ENCODE data around the gene CHRNA10. TPM values are rescaled to one million over a fixed set of nuclear protein-coding genes. Genes with fewer than 3 reads are reported as not detected.

Gene CHRNA10
- total RNA-seq, 1 experiment from 2014 or later = 2.1 TPM

DNA sequence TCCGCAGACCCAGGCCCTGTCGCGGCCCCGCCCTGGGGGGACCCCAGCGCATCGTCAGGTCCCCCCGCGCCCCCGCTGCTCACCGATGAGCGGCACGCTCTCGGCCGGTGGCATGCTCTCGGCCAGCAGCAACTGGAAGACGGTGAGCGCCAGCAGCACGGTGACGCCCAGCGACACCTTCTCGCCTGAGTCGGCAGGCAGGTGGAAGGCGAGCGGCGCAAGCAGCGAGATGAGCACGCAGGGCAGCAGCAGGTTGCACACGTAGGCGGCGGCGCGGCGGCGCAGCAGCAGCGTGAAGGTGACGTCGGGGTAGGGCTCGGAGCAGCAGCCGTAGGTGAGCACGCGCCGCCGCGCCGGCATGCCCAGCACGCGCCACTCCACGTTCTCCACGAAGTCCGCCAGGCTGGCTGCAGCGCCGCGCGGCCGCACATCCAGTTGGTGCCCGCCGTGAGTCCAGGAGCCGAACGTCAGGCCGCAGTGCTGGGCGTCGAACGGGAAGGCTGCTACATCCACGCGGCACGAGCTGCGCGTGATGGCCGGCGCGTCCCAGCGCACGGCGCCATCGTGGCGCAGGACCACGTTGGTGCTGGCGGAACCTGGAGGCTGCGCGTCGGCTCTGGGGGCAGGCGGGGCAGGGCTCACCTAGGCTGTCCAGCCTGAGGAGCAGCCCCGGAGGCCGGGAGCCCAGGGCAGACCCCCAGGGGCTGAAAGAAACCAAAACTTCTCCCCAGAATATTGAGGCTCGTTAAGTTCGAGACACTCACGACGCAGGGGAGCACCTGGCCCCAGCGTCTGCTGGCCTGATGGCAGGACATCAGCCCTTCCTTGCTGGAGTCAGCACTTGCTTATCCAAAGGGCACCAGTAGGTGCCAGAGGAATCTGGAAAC lies 3.8 kb downstream of the CHRNA10 start:
- Histone ChIP-seq H3K9me3 (ENCODE audit: low read depth, low read length, poor library complexity, severe bottlenecking) (no peaks in the 10 kb centered on the region), H3K27ac (ENCODE audit: low read depth, low read length, poor library complexity, severe bottlenecking) (no peak overlapping the region), H3K36me3 (ENCODE audit: insufficient read depth, low read length, poor library complexity, severe bottlenecking) (no peaks in the 10 kb centered on the region), H3K4me3 (ENCODE audit: low read depth, low read length, poor library complexity, severe bottlenecking) (no peak overlapping the region), H3K27me3 (replicated peaks; ENCODE audit: insufficient read depth, low read depth, low read length, poor library complexity) (no peaks in the 10 kb centered on the region), H3K4me1 (ENCODE audit: insufficient read depth, low read length, poor library complexity, severe bottlenecking) (no peaks in the 10 kb centered on the region)
- ChIA-PET CTCF (no interaction called here), POLR2A (ENCODE audit: low non-redundant PET) (no interaction called here)
- intact Hi-C loops (cut with micrococcal nuclease; ENCODE audit: unreplicated experiment) = no loop called here
- no peak for TF ChIP-seq EZH2 (IDR thresholded peaks at IDR 0.05; ENCODE audit: borderline replicate concordance, low read depth, low read length, poor library complexity, severe bottlenecking)
- TF ChIP-seq, protein P1, sequence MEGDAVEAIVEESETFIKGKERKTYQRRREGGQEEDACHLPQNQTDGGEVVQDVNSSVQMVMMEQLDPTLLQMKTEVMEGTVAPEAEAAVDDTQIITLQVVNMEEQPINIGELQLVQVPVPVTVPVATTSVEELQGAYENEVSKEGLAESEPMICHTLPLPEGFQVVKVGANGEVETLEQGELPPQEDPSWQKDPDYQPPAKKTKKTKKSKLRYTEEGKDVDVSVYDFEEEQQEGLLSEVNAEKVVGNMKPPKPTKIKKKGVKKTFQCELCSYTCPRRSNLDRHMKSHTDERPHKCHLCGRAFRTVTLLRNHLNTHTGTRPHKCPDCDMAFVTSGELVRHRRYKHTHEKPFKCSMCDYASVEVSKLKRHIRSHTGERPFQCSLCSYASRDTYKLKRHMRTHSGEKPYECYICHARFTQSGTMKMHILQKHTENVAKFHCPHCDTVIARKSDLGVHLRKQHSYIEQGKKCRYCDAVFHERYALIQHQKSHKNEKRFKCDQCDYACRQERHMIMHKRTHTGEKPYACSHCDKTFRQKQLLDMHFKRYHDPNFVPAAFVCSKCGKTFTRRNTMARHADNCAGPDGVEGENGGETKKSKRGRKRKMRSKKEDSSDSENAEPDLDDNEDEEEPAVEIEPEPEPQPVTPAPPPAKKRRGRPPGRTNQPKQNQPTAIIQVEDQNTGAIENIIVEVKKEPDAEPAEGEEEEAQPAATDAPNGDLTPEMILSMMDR (conservative IDR thresholded peaks at IDR 0.05; ENCODE audit: low read depth, low read length) = no peak
- BruUV-seq (replicated peaks) = no TSS peak
- no peak for DNase-seq (ENCODE audit: low spot score)

DNA sequence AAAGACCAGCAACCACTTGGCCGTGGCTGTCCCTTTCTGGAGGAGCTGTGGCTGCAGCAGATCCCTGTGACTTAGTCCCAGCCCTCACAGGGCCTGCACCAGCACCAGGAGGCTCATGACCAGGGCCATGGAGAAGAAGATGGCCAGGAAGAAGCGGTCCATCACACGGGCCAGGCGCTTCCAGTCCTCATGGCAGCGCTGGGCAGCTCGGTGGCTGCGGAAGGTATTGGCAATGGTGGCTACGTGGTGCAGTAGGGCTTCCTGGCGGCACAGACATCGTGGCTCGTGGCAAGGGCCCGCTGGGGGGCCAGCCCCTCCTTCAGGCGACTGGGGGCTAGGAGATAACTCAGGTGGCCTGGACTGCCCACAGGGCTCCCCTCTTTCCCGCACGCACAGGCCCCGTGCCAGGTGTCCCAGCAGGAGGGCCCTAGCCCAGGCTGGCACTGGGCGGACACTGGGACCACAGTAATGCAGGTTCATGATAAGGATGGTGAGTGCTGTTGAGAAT lies 5.1 kb downstream of the CHRNA10 start:
- CTCF ChIA-PET = no interaction called here
- POLR2A ChIA-PET (ENCODE audit: low non-redundant PET) = no interaction called here

DNA sequence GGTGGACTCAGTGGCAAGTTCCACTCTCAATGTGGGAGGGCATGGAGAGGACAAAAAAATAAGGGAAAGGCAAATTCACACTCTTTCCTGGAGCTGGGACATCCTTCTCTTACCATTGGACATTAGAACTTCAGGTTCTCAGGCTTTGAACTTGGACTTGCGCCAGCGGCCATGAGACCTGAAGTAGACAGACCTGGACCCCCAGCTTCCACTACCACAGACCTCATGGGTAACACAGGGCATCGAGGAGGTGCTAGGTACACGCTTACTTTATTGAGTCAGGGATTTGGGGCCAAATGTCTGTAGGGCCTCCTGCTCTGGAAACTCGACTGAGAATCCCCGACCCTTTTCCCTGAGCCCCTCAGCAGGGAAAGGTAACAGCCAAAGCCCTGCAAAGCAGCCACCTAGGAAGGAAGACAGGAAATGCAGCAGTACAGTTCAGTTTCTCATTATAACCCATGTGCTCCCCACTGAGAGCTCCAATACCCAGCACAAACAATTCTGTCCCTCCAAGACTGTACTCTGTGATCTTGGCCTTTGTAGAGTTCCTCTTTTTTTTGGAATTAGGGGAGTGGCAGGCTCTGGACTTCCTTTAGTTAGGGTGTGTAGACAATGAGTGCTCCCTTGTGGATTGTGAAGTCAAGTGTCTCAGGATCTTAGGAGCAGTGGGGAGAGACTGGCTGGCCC lies 5.7 kb downstream of the CHRNA10 start:
- BruUV-seq (replicated peaks) = no TSS peak
- intact Hi-C loops (cut with micrococcal nuclease; ENCODE audit: unreplicated experiment) = no loop called here
- no peaks in the 10 kb centered on the region for H3K9me3 ChIP-seq (ENCODE audit: low read depth, low read length, poor library complexity, severe bottlenecking)
- H3K27me3 ChIP-seq (replicated peaks; ENCODE audit: insufficient read depth, low read depth, low read length, poor library complexity) = no peaks in the 10 kb centered on the region
- H3K36me3 ChIP-seq (ENCODE audit: insufficient read depth, low read length, poor library complexity, severe bottlenecking) = no peaks in the 10 kb centered on the region
- POLR2A ChIA-PET (ENCODE audit: low non-redundant PET) = no interaction called here
- CTCF ChIA-PET = no interaction called here
- H3K4me1 ChIP-seq (ENCODE audit: insufficient read depth, low read length, poor library complexity, severe bottlenecking) = no peaks in the 10 kb centered on the region
- H3K27ac ChIP-seq (ENCODE audit: low read depth, low read length, poor library complexity, severe bottlenecking) = no peak overlapping the region
- no peak for DNase-seq (ENCODE audit: low spot score)
- no peak for TF ChIP-seq EZH2 (IDR thresholded peaks at IDR 0.05; ENCODE audit: borderline replicate concordance, low read depth, low read length, poor library complexity, severe bottlenecking)
- TF ChIP-seq, protein P1 (conservative IDR thresholded peaks at IDR 0.05; ENCODE audit: low read depth, low read length) = no peak
- no peak overlapping the region for H3K4me3 ChIP-seq (ENCODE audit: low read depth, low read length, poor library complexity, severe bottlenecking)

More for the DNA sequence above, 5.1 kb downstream of the CHRNA10 start:
- H3K4me1 ChIP-seq (ENCODE audit: insufficient read depth, low read length, poor library complexity, severe bottlenecking) = no peaks in the 10 kb centered on the region
- H3K27me3 ChIP-seq (replicated peaks; ENCODE audit: insufficient read depth, low read depth, low read length, poor library complexity) = no peaks in the 10 kb centered on the region
- no peak overlapping the region for H3K27ac ChIP-seq (ENCODE audit: low read depth, low read length, poor library complexity, severe bottlenecking)
- TF ChIP-seq, protein P1 (conservative IDR thresholded peaks at IDR 0.05; ENCODE audit: low read depth, low read length) = no peak
- TF ChIP-seq EZH2 (IDR thresholded peaks at IDR 0.05; ENCODE audit: borderline replicate concordance, low read depth, low read length, poor library complexity, severe bottlenecking) = no peak
- H3K4me3 ChIP-seq (ENCODE audit: low read depth, low read length, poor library complexity, severe bottlenecking) = no peak overlapping the region
- intact Hi-C loops (cut with micrococcal nuclease; ENCODE audit: unreplicated experiment) = no loop called here
- no peaks in the 10 kb centered on the region for H3K9me3 ChIP-seq (ENCODE audit: low read depth, low read length, poor library complexity, severe bottlenecking)
- DNase-seq (ENCODE audit: low spot score) = no peak
- BruUV-seq (replicated peaks) = no TSS peak
- H3K36me3 ChIP-seq (ENCODE audit: insufficient read depth, low read length, poor library complexity, severe bottlenecking) = no peaks in the 10 kb centered on the region
